ENCODE measurements around the gene EIF4G1. TPM values are rescaled to one million over a fixed set of nuclear protein-coding genes. Genes with fewer than 3 reads are reported as not detected.
"Not testable (repeated sequence)": the region's sequence is repeated elsewhere in the genome, so short reads cannot be mapped to it uniquely, and the experiment has no call there.

EIF4G1 gene
- total RNA-seq, 1 donor: 245 TPM

GRCh38 chr3:184339001-184339400 lies 24.6 kb downstream of the EIF4G1 start:
- Histone ChIP-seq H3K4me1 (ENCODE audit: insufficient read depth, low read length) (peaks cover 45% of the 10 kb centered on the region), H3K27ac (ENCODE audit: low read depth, low read length) (peak overlapping the region; percentile 97), H3K9me3 (ENCODE audit: low read depth, low read length) (no peaks in the 10 kb centered on the region), H3K4me2 (ENCODE audit: insufficient read depth, low read length) (peak overlapping the region; percentile 94), H3K79me2 (ENCODE audit: insufficient read depth, low read length) (peaks cover 43% of the 10 kb centered on the region), H3K27me3 (ENCODE audit: insufficient read depth, low read length) (no peaks in the 10 kb centered on the region), H4K20me1 (ENCODE audit: insufficient read depth, low read length) (peaks cover 17% of the 10 kb centered on the region), H2AFZ (ENCODE audit: low read length) (peak overlapping the region; percentile 46), H3K36me3 (ENCODE audit: insufficient read depth, low read length) (peaks cover 32% of the 10 kb centered on the region), H3K4me3 (ENCODE audit: insufficient read depth, low read length) (peak overlapping the region; percentile 59)
- TF ChIP-seq, protein P1, sequence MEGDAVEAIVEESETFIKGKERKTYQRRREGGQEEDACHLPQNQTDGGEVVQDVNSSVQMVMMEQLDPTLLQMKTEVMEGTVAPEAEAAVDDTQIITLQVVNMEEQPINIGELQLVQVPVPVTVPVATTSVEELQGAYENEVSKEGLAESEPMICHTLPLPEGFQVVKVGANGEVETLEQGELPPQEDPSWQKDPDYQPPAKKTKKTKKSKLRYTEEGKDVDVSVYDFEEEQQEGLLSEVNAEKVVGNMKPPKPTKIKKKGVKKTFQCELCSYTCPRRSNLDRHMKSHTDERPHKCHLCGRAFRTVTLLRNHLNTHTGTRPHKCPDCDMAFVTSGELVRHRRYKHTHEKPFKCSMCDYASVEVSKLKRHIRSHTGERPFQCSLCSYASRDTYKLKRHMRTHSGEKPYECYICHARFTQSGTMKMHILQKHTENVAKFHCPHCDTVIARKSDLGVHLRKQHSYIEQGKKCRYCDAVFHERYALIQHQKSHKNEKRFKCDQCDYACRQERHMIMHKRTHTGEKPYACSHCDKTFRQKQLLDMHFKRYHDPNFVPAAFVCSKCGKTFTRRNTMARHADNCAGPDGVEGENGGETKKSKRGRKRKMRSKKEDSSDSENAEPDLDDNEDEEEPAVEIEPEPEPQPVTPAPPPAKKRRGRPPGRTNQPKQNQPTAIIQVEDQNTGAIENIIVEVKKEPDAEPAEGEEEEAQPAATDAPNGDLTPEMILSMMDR (IDR thresholded peaks at IDR 0.05; ENCODE audit: extremely low read depth, low read depth, low read length): no peak
- no peak for DNase-seq (ENCODE audit: insufficient read length, low spot score, missing footprints)

DNA sequence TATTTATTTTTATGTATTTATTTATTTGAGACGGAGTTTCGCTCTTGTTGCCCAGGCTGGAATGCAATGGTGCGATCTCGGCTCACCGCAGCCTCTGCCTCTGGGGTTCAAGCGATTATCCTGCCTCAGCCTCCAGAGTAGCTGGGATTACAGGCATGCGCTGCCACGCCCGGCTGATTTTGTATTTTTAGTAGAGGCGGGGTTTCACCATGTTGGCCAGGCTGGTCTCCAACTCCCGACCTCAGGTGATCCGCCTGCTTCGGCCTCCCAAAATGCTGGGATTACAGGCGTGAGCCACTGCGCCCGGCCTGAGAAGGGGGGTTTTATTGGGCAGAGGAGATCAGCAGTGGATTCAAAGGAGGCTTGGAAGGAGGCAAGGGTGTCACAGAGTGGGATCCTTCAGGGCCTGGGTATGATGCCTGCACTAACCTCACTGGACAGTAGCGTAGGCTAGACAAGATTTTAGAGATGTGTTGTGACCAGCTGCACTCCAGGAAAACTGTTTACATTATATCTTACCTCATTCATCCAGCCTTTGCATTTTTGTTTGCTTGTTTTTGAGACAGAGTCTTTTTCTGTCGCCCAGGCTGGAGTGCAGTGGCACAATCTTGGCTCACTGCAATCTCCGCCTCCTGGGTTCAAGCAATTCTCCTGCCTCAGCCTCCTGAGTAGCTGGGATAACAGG lies 25.2 kb downstream of the EIF4G1 start:
- Histone ChIP-seq H4K20me1 (ENCODE audit: insufficient read depth, low read length) (peaks cover 16% of the 10 kb centered on the region), H3K4me1 (ENCODE audit: insufficient read depth, low read length) (peaks cover 42% of the 10 kb centered on the region), H3K79me2 (ENCODE audit: insufficient read depth, low read length) (peaks cover 42% of the 10 kb centered on the region), H3K36me3 (ENCODE audit: insufficient read depth, low read length) (peaks cover 31% of the 10 kb centered on the region)
- not testable (repeated sequence) for H2AFZ ChIP-seq (ENCODE audit: low read length); H3K27ac ChIP-seq (ENCODE audit: low read depth, low read length); H3K9me3 ChIP-seq (ENCODE audit: low read depth, low read length); H3K4me3 ChIP-seq (ENCODE audit: insufficient read depth, low read length); DNase-seq (ENCODE audit: insufficient read length, low spot score, missing footprints); H3K4me2 ChIP-seq (ENCODE audit: insufficient read depth, low read length); H3K27me3 ChIP-seq (ENCODE audit: insufficient read depth, low read length)

DNA sequence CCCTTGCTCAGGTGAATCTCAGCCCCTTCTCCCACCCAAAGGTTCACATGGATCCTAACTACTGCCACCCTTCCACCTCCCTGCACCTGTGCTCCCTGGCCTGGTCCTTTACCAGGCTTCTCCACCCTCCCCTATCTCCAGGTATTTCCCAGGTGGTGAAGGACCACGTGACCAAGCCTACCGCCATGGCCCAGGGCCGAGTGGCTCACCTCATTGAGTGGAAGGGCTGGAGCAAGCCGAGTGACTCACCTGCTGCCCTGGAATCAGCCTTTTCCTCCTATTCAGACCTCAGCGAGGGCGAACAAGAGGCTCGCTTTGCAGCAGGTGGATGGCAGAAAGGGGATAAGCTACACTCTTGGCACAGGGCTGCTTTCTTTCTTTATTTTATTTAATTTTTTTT lies 27.5 kb downstream of the EIF4G1 start:
- Histone ChIP-seq H3K79me2 (ENCODE audit: insufficient read depth, low read length) (peaks cover 34% of the 10 kb centered on the region), H3K27me3 (ENCODE audit: insufficient read depth, low read length) (no peaks in the 10 kb centered on the region)
- TF ChIP-seq, protein P1 (IDR thresholded peaks at IDR 0.05; ENCODE audit: extremely low read depth, low read depth, low read length): no peak

DNA sequence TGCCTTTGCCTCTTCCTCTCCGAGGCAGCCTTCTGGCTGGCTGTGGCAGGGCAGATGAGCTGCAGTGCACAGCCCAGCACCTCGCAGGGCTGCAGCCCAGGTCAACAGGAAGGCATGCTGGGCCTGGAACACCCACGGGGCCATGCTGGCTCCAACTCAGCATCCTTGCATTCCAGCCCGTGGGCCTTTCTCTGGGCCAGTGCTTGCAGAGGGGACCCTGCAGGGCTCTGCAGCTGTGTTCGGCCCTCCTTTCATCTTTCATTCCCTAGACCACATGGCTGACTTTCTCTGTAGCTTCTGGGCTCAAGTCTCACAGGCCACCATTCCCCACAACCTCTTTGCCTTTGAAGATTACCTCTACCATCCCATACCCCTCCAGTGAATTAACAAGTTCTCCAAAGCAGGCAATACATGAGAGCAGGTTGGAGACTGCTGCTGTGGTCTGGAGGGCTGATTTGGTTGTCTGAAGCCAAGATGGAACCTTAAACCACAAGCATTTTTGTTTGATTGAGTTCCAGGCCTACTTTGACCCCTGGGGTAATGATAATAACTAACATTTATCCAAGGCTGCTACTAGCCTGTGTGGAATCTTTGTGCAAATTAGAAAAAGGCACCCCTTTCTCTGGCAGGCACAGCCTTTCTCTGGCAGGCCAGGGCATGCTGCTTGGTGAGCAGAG lies 28.9 kb downstream of the EIF4G1 start:
- H4K20me1 ChIP-seq (ENCODE audit: insufficient read depth, low read length): peaks cover 9% of the 10 kb centered on the region
- peak; percentile 55 for DNase-seq (ENCODE audit: insufficient read length, low spot score, missing footprints)

More for the DNA sequence above, 27.5 kb downstream of the EIF4G1 start:
- no peak overlapping the region for H3K27ac ChIP-seq (ENCODE audit: low read depth, low read length)
- DNase-seq (ENCODE audit: insufficient read length, low spot score, missing footprints): peak; percentile 13
- H3K4me3 ChIP-seq (ENCODE audit: insufficient read depth, low read length): no peak overlapping the region
- no peaks in the 10 kb centered on the region for H3K9me3 ChIP-seq (ENCODE audit: low read depth, low read length)
- no peak overlapping the region for H3K4me2 ChIP-seq (ENCODE audit: insufficient read depth, low read length)
- no peak overlapping the region for H2AFZ ChIP-seq (ENCODE audit: low read length)
- peaks cover 16% of the 10 kb centered on the region for H4K20me1 ChIP-seq (ENCODE audit: insufficient read depth, low read length)
- peaks cover 21% of the 10 kb centered on the region for H3K36me3 ChIP-seq (ENCODE audit: insufficient read depth, low read length)
- H3K4me1 ChIP-seq (ENCODE audit: insufficient read depth, low read length): peaks cover 33% of the 10 kb centered on the region

More for the DNA sequence above, 28.9 kb downstream of the EIF4G1 start:
- TF ChIP-seq, protein P1 (IDR thresholded peaks at IDR 0.05; ENCODE audit: extremely low read depth, low read depth, low read length): no peak
- Histone ChIP-seq H3K27me3 (ENCODE audit: insufficient read depth, low read length) (no peaks in the 10 kb centered on the region), H3K4me3 (ENCODE audit: insufficient read depth, low read length) (no peak overlapping the region), H3K4me1 (ENCODE audit: insufficient read depth, low read length) (peaks cover 18% of the 10 kb centered on the region), H3K36me3 (ENCODE audit: insufficient read depth, low read length) (peaks cover 21% of the 10 kb centered on the region), H3K9me3 (ENCODE audit: low read depth, low read length) (no peaks in the 10 kb centered on the region), H3K27ac (ENCODE audit: low read depth, low read length) (no peak overlapping the region), H3K4me2 (ENCODE audit: insufficient read depth, low read length) (no peak overlapping the region), H3K79me2 (ENCODE audit: insufficient read depth, low read length) (peaks cover 20% of the 10 kb centered on the region), H2AFZ (ENCODE audit: low read length) (no peak overlapping the region)

Data from osteoblast (primary cell).